RWPE1 (cell line): ENCODE data around the gene DNMBP.

Experiments
- CTCF ChIA-PET: fragments of 350-600 bp; sonication (Branson Sonifier 250); formaldehyde crosslinking; extraction: SDS; loops from one replicate; lab custom pipeline; 2021; lab: Yijun Ruan, JAX
- POLR2A ChIA-PET: fragments of 400-600 bp; formaldehyde crosslinking; extraction: SDS; loops from one replicate; lab custom pipeline; 2020; ENCODE audit warnings: antibody characterized with exemption; ENCODE audit not compliant: low non-redundant PET; lab: Yijun Ruan, JAX
- DNase-seq: peaks from one replicate; pipeline ENCODE4 v3.0.0; 2012; ENCODE audit warnings: low spot score
- H3K27ac ChIP-seq: fragments of 450-650 bp; 2 replicates; pipeline ENCODE4 v1.5.1; 2017
- TF ChIP-seq, protein P1 (sequence below): fragments of 450-650 bp; conservative IDR thresholded peaks from 2 replicates; pipeline ENCODE4 v1.5.1; 2017; ENCODE audit warnings: low read depth, mild to moderate bottlenecking

The DNMBP gene

DNA sequence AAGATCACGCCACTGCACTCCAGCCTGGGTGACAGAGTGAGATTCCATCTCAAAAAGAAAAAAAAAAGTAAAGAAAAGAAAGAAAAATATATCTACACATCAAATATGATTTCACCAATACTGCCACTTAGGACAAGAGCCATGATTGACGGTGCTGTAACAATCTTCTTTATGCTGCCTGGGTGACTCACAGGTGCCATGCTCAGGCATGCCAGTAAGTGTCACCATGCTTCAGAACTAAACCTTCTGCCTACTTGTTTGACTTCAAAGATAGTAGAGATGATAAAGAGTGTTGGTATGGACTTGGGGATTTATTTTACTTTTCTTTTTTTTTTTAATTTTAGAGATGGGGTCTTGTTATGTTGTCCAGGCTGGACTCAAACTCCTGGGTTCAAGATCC is 33.6 kb upstream of the DNMBP start:
- peak; percentile 72 for DNase-seq
- H3K27ac ChIP-seq: peak overlapping the region; percentile 91
- TF ChIP-seq, protein P1, sequence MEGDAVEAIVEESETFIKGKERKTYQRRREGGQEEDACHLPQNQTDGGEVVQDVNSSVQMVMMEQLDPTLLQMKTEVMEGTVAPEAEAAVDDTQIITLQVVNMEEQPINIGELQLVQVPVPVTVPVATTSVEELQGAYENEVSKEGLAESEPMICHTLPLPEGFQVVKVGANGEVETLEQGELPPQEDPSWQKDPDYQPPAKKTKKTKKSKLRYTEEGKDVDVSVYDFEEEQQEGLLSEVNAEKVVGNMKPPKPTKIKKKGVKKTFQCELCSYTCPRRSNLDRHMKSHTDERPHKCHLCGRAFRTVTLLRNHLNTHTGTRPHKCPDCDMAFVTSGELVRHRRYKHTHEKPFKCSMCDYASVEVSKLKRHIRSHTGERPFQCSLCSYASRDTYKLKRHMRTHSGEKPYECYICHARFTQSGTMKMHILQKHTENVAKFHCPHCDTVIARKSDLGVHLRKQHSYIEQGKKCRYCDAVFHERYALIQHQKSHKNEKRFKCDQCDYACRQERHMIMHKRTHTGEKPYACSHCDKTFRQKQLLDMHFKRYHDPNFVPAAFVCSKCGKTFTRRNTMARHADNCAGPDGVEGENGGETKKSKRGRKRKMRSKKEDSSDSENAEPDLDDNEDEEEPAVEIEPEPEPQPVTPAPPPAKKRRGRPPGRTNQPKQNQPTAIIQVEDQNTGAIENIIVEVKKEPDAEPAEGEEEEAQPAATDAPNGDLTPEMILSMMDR: no peak
- ChIA-PET CTCF (interaction anchor here (0.6 to 4.1 kb wide), 3 partner anchors 136 to 213 kb away, joined by 3 to 44 read pairs (median 4); no protein-coding TSS in a partner anchor), POLR2A (no interaction called here)

DNA sequence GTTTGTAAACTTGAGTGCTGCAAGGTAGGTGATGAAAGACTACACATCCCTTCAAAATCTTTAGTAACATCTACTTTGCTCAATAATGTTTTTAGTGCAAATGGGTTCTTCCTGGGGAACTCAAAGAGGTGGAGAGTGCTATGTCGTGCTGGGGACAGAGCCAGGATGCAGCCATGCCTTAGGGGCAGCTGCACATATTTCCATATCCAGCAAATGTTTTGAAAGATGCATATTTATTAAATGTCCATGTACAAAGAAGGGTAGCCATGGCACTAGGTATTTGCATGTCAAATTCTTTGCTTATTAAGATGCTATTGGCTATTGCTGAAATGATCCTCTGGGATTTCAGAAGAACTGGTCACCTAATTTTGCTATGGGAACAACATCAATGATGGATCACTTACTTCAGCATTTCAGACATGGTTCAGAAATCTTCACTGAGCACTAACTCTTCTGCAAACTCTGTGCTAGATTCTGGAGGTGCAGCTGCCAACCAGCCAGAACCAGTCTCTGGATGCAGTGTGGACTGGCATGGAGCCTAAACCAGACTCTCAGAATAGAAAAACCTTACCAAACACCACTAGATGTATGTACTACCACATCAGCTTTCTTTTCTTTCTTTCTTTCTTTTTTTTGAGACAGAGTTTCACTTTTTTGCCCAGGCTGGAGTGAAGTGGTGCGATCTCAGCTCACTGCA is 31.7 kb upstream of the DNMBP start:
- TF ChIP-seq, protein P1: no peak
- ChIA-PET CTCF (interaction anchor here (0.5 to 1.0 kb wide), 3 partner anchors 135 to 176 kb away, joined by 3 read pairs; no protein-coding TSS in a partner anchor), POLR2A (no interaction called here)
- DNase-seq: no peak
- H3K27ac ChIP-seq: peak overlapping the region; percentile 91

DNA sequence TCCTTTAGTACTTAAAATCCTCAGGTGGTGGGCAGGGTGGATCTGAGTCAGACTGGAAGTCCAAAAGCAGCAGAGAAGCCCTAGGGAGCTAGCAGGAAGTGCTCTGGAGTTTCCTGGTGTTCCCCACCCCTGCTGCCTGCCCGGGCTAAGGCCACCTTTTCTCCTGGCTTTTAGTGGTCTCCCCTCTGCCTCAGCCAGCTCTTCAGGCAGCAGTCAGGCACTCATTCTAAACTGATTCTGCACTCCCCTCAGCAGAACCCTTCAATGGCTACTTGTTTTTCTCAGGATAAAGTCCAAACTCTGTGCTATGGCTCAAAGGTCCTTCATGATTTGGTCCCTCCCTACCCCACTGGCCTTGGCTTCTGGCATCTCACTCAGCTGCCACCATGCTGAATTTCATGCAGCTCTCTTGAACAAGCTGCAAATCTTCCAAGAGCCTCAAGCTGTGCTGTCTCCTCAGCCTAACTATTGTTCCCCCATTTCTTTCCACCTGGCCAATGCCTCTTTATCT is 28.9 kb upstream of the DNMBP start:
- ChIA-PET CTCF (no interaction called here), POLR2A (interaction anchor here (0.7 kb wide), 1 partner anchor 608 kb away, joined by 4 read pairs; no protein-coding TSS in a partner anchor)
- peak overlapping the region; percentile 54 for H3K27ac ChIP-seq
- no peak for DNase-seq
- TF ChIP-seq, protein P1: no peak

DNA sequence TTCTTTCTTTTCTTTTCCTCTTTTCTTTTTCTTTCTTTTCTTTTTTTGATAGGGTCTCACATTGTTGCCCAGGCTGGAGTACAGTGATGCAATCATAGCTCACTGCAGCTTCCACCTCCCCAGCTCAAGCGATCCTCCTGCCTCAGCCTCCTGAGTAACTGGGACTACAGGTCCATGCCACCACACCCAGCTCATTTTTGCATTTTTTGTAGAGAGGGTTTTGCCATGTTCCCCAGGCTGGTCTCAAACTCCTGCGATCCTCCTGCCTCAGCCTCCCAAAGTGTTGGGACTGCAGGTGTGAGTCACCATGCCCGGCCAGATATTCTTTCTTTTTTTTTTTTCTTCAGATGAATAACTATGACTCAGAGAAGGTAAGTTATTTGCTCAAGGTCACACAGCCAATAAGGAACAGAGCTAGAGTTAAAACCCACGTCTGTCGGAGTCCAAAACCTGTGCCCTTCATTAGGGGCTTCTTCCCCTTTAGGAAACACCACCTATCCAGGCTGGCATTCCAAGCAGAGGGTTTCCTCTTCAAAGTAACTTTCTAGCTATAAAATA is 28.1 kb upstream of the DNMBP start:
- TF ChIP-seq, protein P1: no peak
- CTCF ChIA-PET: interaction anchor here (0.7 kb wide), 1 partner anchor 195 kb away, joined by 5 read pairs; no protein-coding TSS in a partner anchor
- POLR2A ChIA-PET: no interaction called here
- no peak overlapping the region for H3K27ac ChIP-seq
- DNase-seq: no peak

DNA sequence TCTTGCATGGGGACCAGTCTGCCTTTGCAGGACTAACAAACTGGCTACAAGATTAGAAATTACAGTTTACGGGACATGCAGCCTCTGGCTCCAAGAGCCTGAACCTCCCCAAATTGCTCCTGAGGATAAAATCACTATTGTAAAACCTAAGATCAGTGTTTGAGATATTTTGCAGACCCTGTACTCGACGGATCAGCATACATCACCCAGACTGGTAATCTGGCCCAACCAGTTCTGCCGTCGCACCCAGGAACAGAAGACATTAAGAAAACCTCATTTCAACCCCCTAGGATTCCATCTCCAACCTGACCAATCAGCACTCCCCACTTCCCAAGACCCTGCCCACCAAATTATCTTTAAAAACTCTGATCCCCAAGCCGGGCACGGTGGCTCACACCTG is 27.1 kb upstream of the DNMBP start:
- CTCF ChIA-PET: no interaction called here
- DNase-seq: no peak
- H3K27ac ChIP-seq: no peak overlapping the region
- TF ChIP-seq, protein P1: no peak
- POLR2A ChIA-PET: no interaction called here

DNA sequence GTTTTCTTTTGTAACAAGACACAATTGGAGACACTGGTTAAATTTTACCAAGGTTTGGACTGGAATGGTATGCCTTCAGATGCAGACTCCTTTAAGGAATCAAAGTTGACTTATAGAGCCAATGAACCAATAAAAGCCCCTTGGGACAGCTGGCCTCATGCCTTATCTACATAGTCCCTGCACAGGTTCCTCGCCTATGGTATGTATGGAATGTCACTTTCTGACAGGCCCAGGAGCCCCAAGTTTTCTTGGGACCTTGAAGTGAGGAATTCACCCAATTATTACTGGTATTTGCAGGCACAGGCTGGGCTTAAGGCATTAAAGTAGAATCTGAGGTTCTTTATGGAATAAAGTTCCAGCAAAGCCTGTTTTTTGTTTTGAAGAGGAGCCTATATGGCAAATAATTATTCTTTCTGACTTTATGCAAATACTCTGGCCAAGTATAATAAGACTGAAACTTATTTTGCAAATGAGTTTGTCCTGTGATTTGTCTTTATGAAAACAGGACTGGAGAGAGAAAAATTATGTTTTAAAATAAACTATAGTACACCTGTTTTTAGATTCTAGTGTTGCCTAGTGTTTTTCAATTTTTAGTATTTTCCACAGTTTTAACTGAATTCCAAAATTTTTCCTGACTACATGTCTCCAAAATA is 24.1 kb upstream of the DNMBP start:
- TF ChIP-seq, protein P1: no peak
- DNase-seq: no peak
- no peak overlapping the region for H3K27ac ChIP-seq
- ChIA-PET POLR2A (no interaction called here), CTCF (interaction anchor here (0.6 to 1.0 kb wide), 2 partner anchors 22 to 188 kb away, joined by 3 read pairs; no protein-coding TSS in a partner anchor)
